Measurements from ENCODE around the gene ABCC2. TPM values are rescaled to one million over a fixed set of nuclear protein-coding genes. Genes with fewer than 3 reads are reported as not detected.
A peak's percentile ranks its signal among the peaks of the same experiment; 100 is the strongest.
"Not testable (repeated sequence)": the region's sequence is repeated elsewhere in the genome, so short reads cannot be mapped to it uniquely, and the experiment has no call there.

ABCC2 gene
- 0.72 and 1.7 TPM in 2 replicates for total RNA-seq (2014; rRNA removed; shearing (Covaris generic); ENCODE audit: low replicate concordance)

DNA sequence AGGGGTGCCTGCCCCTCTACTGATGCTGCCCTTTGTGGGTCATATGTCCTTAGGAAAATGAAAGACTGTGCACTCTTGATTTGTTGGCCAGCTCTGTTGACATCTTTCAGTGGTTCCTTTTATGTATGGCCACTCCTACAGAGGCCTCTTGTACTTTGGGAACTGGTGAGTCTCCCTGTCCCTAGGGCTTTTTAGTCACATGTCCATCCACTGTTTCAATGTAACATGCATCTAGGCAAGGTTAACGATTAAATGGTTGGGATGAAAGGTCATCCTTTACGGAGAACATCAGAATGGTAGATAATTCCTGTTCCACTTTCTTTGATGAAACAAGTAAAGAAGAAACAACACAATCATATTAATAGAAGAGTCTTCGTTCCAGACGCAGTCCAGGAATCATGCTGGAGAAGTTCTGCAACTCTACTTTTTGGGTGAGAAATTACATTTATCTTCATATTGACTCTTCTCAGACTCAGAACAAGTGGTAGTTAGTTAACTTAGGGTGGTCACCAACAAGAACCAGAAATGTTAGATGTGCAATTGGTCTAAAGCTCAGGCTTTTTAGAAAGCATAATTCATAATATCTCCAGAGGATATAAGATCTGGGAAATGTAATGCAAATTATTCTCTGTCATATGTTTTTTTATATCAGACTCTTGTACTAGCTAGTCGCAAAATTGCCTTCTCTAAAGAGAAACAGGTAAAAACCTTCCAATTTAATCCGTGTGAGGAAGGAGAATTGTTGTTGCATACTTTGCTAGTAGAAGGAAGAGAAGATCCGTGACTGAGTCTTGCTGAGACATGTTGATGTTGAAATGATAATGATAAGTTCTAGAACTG lies at the start of gene ABCC2:
Gene ABCC2, plus strand, starts transcription at position 194 of the 840 bp plus-strand sequence. Its CDS starts 205 bp downstream, at position 399.
- Histone ChIP-seq H3K27me3 (no peaks in the 10 kb centered on the region), H3K9me3 (no peaks in the 10 kb centered on the region), H3K4me3 (no peak within 1 kb of the TSS), H3K36me3 (no peaks in the 10 kb centered on the region)
- DNase-seq = no peak

DNA sequence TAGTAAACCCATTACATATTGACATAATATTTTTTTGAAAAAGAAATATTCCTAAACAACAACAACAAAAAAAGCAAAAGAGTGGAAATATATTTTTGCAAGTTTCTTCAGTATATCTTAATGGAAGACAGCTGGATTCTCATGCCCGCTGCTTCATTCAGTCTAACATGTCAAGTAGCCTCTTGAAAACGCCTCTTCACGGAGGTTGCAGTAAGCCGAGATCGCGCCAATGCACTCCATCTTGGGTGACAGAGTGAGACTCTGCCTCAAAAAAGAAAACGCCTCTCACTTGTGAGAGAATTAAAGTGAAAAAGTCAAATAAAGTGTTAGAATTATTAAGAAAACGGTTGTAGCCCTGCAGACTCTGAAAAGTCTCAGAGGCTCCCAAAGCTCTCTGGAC lies 49.1 kb upstream of the ABCC2 start:
- H3K36me3 ChIP-seq = peaks cover 45% of the 10 kb centered on the region
- DNase-seq = no peak
- no peaks in the 10 kb centered on the region; the same call in 1 of the 2 replicates for H3K9me3 ChIP-seq
- no peaks in the 10 kb centered on the region for H3K27me3 ChIP-seq
- H3K4me3 ChIP-seq = peak overlapping the region; percentile 100

DNA sequence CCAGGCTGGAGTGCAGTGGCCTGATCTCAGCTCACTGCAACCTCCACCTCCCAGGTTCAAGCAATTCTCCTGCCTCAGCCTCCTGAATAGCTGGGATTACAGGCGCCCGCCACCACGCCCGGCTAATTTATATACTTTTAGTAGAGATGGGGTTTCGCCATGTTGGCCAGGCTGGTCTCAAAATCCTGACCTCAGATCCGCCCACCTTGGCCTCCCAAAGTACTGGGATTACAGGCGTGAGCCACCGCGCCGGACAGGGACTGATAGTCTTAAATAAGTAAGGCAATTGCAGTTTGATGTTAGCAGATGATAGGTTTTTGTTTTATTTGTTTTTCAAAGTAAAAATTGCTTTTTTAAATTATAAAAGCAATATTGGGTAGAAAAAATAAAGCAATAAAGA lies 48.3 kb upstream of the ABCC2 start:
- H3K36me3 ChIP-seq = peaks cover 49% of the 10 kb centered on the region
- not testable (repeated sequence) for H3K9me3 ChIP-seq, DNase-seq, H3K27me3 ChIP-seq, H3K4me3 ChIP-seq

DNA sequence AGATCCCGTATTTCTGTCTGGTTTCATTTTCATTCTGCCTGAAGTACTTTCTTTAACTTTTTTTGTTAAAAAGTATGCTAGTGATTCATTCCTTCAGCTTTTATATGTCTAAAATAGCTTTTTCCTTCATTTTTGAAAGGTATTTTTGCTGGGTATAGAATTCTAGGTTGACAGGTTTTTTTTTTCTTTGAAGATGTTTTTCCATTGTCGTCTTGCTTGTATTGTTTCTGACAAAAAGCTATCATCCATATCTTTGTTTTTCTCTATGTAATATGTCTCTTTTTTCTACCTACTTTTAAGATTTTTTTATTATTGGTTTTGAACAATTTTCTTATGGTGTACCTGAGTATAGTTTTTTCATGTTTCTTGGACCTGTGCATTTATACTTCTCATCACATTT lies 42.2 kb upstream of the ABCC2 start:
- no peak for DNase-seq
- H3K4me3 ChIP-seq = no peak overlapping the region
- H3K9me3 ChIP-seq = peaks cover 15% of the 10 kb centered on the region
- no peaks in the 10 kb centered on the region for H3K27me3 ChIP-seq
- peaks cover 99% of the 10 kb centered on the region for H3K36me3 ChIP-seq

DNA sequence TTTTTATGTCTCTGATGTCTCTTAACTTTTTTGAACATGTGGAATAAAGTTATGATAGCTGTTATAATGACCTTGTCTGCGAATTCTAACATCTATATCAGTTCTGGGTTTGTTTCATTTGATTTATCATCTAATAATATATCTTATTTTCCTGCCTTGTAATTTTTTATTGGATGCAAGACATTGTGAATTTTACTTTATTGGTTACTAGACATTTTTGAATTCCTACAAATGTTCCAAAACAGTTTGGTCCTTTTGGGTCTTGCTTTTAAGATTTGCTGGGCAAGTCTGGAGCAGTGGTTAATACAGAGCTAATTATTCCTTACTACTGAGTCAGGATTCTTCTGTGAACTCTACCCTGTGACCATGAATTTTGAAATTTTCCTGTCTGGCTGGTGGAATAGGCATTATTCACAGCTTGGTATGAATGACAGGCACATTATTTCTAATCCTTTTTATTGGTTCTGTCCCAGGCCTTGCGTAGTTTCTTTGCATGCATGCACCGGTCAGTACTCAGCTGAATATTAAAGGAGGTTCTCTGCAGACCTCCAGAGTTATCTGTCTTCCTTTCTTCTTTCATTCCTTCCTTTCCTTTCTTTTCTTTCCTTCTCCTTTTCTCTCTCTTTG lies 41.4 kb upstream of the ABCC2 start:
- peaks cover 99% of the 10 kb centered on the region for H3K36me3 ChIP-seq
- no peaks in the 10 kb centered on the region for H3K27me3 ChIP-seq
- no peak overlapping the region for H3K4me3 ChIP-seq
- peaks cover 15% of the 10 kb centered on the region for H3K9me3 ChIP-seq
- no peak for DNase-seq

DNA sequence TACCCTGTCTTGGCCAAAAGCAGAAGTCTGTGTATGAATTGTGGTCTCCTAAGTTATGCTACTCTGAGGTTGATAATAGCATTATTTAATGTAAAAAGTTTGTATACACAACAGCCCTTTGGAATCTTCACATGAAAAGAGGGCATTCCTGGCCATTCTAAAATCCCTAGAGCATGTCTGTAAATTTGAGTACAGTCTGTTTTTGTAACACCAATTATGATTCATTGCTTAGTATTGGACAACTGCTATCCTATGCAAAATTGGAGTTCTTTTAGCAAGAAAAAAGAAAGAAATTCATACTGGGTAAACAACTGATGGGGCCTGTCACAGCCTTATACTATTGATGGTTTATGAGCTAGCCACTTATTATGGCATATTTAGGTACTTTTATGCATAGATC lies 40.2 kb upstream of the ABCC2 start:
- H3K9me3 ChIP-seq = peaks cover 15% of the 10 kb centered on the region
- no peak overlapping the region for H3K4me3 ChIP-seq
- H3K27me3 ChIP-seq = no peaks in the 10 kb centered on the region
- peaks cover 98% of the 10 kb centered on the region for H3K36me3 ChIP-seq
- DNase-seq = no peak

DNA sequence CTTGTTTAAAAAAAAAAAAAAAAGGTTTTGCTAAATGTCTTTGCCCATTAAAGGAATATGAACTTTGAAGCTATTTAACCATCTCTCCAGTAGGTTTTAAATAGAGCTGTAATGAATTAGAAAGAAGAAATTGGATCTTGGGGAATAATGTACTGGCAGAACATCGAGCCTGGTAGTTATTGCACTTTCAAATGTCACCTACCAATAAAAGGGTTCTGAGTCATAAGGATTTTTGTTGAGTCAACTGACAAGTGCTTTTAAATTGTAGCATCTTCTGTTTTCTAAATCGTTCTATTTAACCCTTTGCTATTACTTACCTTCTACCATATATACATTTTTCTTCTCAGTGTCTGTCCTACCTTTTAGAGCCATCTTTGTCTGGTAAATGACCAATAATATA lies 39.7 kb upstream of the ABCC2 start:
- H3K9me3 ChIP-seq = peaks cover 15% of the 10 kb centered on the region
- no peaks in the 10 kb centered on the region for H3K27me3 ChIP-seq
- peaks cover 98% of the 10 kb centered on the region for H3K36me3 ChIP-seq
- no peak for DNase-seq
- no peak overlapping the region for H3K4me3 ChIP-seq

DNA sequence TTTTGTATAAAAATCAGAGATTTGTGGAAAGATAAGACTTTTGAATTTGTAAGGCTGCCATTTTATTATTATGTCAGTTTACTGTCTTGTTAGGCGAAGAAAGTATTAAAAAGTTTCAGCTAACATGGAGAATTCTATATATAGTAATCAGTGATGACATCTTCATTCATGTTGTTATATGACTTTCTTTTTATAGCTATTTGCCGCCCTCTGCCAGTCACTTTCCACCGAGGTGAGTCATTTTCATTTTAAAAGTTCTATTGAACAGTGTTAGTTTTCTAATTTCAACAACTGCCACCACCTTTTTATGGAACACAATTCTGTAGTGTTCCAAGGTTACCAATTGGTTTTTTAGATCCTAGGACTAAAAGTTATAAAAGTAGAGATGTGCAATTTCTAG lies 38.6 kb upstream of the ABCC2 start:
- no peak overlapping the region for H3K4me3 ChIP-seq
- peaks cover 15% of the 10 kb centered on the region for H3K9me3 ChIP-seq
- H3K27me3 ChIP-seq = no peaks in the 10 kb centered on the region
- no peak for DNase-seq
- peaks cover 99% of the 10 kb centered on the region for H3K36me3 ChIP-seq

DNA sequence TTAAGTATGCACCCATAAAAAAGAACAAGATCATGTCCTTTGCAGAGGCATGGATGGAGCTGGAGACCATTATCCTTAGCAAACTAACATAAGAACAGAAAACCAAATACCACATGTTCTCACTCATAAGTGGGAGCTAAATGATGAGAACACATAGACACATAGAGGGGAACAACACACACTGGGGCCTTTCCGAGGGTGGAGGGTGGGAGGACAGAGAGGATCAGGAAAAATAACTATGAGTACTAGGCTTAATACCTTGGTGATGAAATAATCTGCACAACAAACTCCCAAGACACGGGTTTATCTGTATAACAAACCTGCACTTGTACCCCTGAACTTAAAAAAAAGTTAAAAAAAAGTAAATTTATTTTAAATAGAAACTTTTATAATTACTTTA lies 36.3 kb upstream of the ABCC2 start:
- DNase-seq, H3K27me3 ChIP-seq, H3K4me3 ChIP-seq, H3K9me3 ChIP-seq: not testable (repeated sequence)
- H3K36me3 ChIP-seq = peaks cover 99% of the 10 kb centered on the region

DNA sequence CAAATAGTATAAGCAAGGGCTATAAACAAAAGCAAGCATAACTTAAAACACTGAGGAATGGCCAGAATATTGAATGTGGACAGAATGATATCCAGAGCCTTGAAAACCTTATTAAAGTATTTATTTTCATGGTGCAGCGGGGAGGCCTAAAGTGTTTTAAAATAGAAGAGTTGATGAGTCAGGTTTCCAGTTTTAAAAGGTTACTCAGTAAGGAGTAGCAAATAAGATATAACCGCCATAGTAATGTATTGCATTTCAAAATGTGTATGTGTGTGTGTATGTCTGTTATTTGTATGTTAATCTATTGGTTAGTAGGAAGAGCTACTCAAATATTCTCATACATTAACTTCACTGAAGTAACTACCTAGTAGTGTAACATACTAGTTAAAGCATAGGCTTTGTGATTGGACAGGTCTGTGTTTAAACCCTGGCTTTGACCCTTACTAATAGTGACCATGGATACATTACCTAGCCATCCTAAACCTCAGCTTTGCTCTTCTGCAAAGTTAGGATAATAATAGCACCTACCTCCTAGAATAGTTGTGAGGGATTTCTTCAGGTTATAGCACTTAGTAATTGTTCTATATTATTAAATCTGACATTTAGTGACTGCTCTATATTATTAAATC lies 33.5 kb upstream of the ABCC2 start:
- Histone ChIP-seq H3K36me3 (peaks cover 97% of the 10 kb centered on the region), H3K27me3 (no peaks in the 10 kb centered on the region), H3K4me3 (no peak overlapping the region), H3K9me3 (no peaks in the 10 kb centered on the region)
- no peak for DNase-seq

DNA sequence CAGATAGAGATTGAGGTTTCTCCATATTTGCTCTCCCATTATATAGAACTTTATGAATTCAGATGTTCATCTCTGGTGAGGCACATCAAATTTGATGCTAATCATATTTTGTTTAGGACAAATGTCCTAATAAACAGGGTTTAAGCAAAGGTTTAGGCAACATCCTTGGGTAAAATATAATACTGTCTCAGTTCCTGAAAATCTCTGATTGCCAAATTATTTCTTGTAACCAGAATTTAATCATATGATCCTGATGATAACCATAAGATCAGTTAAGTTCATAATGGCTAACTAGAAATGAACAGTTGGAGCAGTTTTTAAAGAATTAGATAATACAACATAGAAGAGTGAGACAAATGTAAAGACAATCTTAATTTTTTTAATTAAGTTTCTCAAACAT lies 31.8 kb upstream of the ABCC2 start:
- no peak for DNase-seq
- no peaks in the 10 kb centered on the region for H3K27me3 ChIP-seq
- H3K36me3 ChIP-seq = peaks cover 97% of the 10 kb centered on the region
- H3K9me3 ChIP-seq = no peaks in the 10 kb centered on the region
- no peak overlapping the region for H3K4me3 ChIP-seq

DNA sequence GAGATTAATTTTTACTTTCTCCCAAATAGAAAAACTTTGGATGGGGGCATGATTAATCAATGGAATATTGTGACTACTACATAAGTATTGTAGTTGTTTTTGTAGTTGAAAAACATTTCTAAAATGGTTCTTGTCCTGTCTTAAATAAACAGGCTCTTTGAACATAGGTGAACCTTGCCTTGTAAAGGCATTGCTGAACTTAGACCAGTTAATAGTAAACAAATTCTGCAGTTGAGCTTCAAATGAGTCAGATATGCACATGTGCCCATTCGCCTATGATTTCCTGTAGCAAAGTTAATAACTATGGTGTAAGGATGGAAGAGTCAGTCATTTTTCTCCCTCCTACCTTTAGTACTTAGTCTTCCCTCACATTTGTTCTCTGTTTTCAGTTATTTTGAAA lies 27.8 kb upstream of the ABCC2 start:
- H3K27me3 ChIP-seq = no peaks in the 10 kb centered on the region
- no peaks in the 10 kb centered on the region for H3K9me3 ChIP-seq
- peaks cover 98% of the 10 kb centered on the region for H3K36me3 ChIP-seq
- no peak for DNase-seq
- H3K4me3 ChIP-seq = no peak overlapping the region

DNA sequence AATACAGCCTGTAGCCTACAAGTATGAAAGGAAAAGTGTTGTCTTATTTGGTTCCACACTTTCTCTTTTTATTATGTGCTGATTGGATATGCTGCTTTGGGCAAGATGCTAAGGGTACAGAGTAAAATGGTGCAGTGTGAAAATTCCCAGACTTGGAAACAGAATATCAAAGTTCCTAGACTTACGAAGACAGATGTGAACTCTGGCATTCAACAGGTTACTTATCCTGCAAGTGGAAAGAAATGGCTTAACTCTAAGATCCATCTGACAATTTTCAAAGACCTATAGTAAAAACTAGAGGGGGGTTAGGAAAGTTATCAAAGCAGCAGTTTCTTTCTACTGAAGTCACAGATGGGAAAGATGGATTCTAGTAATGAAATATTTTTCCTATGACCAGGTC lies 26.3 kb upstream of the ABCC2 start:
- DNase-seq = no peak
- peaks cover 92% of the 10 kb centered on the region for H3K36me3 ChIP-seq
- H3K9me3 ChIP-seq = no peaks in the 10 kb centered on the region
- no peak overlapping the region for H3K4me3 ChIP-seq
- H3K27me3 ChIP-seq = no peaks in the 10 kb centered on the region

DNA sequence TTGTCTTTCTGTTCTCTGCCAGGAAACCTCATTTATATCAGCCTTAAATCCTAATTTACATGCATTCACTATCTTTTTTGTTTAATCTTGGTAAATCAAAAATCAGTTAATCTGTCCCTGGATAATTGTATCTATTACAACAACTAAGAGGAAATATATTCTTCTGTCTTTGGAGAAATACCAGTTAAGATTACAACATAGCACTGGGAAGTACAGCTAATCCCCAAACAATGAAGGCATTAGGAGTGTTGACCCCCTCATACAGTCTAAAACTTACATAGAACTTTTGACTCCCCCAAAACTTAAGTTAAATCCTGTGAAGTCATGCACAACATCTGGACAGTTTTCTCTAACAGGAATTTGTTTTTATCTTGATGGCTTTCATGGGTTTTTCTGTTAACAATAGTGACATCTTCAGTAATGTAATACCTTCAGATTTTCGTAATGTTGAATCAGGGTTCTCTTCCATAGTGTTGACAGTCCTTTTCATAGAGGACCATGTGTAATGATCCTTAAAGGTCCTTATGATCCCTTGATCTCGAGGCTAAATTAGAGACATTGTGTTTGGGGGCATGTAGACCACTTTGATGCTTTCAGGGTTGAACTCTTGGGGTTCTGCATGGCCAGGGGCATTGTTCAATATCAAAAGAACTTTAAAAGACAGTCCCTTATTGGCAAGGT lies 24.1 kb upstream of the ABCC2 start:
- H3K4me3 ChIP-seq = no peak overlapping the region
- no peaks in the 10 kb centered on the region for H3K27me3 ChIP-seq
- no peak for DNase-seq
- peaks cover 75% of the 10 kb centered on the region for H3K36me3 ChIP-seq
- H3K9me3 ChIP-seq = no peaks in the 10 kb centered on the region

DNA sequence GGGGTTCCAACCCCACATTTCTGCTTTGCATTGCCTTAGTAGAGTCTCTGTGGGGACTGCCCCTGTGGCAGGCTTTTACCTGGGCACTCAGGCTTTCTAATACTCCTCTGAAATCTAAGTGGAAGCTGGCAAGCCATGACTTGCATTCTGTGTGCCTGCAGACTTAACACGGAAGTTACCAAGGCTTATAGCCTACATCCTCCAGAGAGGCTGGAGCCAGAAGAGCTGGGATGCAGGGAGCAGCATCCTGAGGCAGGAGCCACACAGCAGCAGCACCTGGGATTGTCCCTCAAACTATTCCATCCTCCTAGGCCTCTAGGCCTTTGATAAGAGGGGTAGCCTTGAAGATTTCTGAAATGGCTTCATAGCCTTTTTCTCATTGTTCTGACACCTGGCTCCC lies 22.1 kb upstream of the ABCC2 start:
- DNase-seq = no peak
- Histone ChIP-seq H3K9me3 (no peaks in the 10 kb centered on the region), H3K27me3 (no peaks in the 10 kb centered on the region), H3K36me3 (peaks cover 62% of the 10 kb centered on the region), H3K4me3 (no peak overlapping the region)

DNA sequence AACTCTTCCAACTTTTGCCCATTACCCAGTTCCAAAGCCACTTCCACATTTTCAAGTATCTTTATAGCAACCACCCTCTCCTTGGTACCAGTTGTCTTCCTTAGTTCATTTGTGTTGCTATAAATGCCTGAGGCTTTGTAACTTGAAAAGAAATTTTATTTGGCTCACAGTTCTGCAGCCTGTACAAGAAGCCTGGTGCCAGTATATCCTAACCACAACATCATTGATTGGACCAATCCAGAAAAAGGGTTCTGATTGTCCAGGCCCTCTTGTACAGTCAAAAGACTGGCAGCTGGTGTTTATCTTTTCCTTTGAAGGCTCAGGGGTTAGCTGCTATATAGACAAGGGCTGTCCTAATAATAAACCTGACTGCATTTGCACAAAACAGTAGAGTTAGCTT lies 21.1 kb upstream of the ABCC2 start:
- no peak for DNase-seq
- Histone ChIP-seq H3K9me3 (no peaks in the 10 kb centered on the region), H3K36me3 (peaks cover 51% of the 10 kb centered on the region), H3K4me3 (no peak overlapping the region), H3K27me3 (no peaks in the 10 kb centered on the region)

DNA sequence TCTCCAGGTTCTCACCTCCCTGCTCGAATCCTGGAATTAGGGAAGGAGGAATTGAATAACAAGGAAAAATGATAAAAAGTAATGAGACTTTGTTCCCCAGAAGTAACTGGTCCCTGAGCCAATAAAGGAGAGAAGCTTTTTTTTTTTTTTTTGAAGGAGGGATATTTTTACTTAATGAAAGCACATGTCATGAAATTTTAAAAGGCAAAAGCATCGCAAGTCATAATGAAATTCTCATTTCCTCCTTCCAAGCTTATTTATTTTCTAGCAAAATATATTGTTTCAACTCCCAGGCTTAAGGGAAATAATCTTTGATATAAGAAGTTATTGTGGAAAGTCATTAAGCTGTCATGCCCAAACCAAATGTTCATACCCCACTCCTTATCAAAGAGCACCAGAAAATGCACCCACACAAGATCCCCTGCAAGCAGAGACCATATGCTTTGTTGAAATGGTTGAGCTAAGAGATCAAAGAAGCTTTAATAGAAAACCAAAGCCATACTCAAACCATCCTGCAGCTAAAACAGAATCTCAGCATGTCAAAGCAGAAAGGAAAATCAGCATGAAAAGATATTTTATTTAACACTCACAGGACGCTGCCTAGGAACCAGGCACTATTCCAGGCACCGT lies 16.7 kb upstream of the ABCC2 start:
- Histone ChIP-seq H3K27me3 (no peaks in the 10 kb centered on the region), H3K9me3 (no peaks in the 10 kb centered on the region), H3K36me3 (peaks cover 9% of the 10 kb centered on the region; the same call in 1 of the 2 replicates), H3K4me3 (no peak overlapping the region)
- no peak for DNase-seq
